Omental fat pad (tissue), 4 donors: ENCODE measurements around the gene LRRC56. TPM values are rescaled to one million over a fixed set of nuclear protein-coding genes. Genes with fewer than 3 reads are reported as not detected.
A peak's percentile ranks its signal among the peaks of the same experiment; 100 is the strongest.

Source experiments
- ATAC-seq: fragments of 150-250 bp; one replicate; pipeline ENCODE4 v1.9.1; 2016; ENCODE audit warnings: mild to moderate bottlenecking, moderate library complexity; ENCODE audit not compliant: low FRiP score
- DNase-seq: peaks from one replicate; pipeline ENCODE4 v3.0.0-alpha.2; 2019; ENCODE audit warnings: low spot score
- total RNA-seq, 4 donors: library from RNA; depleted of rRNA; stranded (reverse); fragments of >200 nt; gene quantifications; one replicate each; pipeline ENCODE4 v1.1.0, GENCODE V29; 2016
- TF ChIP-seq, protein P1 (sequence below), 3 donors: fragments of 450-650 bp; IDR thresholded peaks; one replicate each; pipeline ENCODE4 v1.5.1; 2016 to 2017; ENCODE audit warnings: antibody characterized with exemption in 3 of 3, mild to moderate bottlenecking in 3 of 3, moderate library complexity in 2 of 3

Gene LRRC56
- total RNA-seq, 4 donors from 2014 or later = 0.24 to 0.38 (median 0.32) TPM; not detected in 1

DNA sequence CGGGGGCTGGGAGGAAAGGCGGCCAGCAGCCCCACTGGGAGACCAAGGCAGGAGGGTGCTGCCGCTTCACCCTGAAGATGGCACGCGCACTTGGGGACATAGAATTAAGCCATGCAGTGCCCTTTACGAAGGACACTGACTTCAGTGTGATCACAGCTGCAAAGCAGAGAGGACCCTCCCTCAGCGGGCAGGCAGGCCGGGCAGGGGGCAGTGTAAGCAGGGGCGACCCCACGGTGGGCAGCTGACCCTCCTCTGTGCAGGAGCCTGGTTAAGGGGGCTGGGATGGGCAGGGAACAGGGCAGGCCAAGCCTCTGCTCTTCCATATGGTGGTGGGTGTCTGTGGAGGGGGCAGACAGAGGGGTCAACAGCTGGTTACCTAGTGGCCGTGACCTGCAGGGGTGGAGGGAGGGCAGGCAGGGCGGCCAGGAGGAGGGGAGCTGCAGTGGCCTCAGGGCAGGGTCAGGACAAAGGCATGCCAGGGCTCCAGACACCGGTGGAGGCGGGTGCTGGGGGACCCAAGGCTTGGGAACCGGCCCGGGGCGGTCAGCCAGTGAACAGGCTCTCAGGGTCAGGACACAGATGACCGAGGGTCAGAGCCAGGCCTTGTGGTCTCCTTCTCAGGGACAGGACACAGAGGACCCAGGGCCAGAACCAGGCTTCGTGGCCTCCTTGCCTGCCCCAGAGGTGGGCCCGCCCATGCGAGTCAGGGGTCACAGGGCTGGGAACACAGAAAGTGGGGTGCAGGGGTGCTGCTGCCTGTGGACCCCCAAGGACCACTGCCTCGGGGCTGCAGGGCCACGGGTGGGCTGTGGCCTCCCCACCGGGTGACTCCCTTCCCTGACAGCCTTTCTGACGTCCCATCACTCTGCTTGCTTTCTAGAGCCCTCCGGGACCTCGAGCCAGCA, 16.0 kb downstream of the LRRC56 start:
- DNase-seq (no peak), ATAC-seq (no peak)
- TF ChIP-seq, protein P1, sequence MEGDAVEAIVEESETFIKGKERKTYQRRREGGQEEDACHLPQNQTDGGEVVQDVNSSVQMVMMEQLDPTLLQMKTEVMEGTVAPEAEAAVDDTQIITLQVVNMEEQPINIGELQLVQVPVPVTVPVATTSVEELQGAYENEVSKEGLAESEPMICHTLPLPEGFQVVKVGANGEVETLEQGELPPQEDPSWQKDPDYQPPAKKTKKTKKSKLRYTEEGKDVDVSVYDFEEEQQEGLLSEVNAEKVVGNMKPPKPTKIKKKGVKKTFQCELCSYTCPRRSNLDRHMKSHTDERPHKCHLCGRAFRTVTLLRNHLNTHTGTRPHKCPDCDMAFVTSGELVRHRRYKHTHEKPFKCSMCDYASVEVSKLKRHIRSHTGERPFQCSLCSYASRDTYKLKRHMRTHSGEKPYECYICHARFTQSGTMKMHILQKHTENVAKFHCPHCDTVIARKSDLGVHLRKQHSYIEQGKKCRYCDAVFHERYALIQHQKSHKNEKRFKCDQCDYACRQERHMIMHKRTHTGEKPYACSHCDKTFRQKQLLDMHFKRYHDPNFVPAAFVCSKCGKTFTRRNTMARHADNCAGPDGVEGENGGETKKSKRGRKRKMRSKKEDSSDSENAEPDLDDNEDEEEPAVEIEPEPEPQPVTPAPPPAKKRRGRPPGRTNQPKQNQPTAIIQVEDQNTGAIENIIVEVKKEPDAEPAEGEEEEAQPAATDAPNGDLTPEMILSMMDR (IDR thresholded peaks at IDR 0.05) = no peak

DNA sequence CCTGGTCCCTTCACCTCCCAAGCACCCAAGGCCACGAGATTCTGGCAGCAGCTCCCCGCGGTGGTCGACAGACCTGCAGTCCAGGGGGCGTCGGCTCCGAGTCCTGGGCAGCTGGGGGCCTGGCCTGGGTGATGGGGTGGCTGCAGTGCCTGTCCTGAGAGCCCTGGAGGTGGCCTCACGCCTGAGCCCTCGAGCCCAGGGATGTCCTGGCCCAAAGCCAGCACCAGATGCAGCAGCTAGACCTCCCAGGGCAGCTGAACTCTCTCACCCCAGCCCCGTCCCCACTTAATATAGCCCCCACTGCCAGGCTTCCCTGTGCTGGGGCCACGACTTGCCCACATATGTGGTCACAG, 16.6 kb downstream of the LRRC56 start:
- ATAC-seq (no peak), DNase-seq (no peak)
- TF ChIP-seq, protein P1 (IDR thresholded peaks at IDR 0.05) = no peak

DNA sequence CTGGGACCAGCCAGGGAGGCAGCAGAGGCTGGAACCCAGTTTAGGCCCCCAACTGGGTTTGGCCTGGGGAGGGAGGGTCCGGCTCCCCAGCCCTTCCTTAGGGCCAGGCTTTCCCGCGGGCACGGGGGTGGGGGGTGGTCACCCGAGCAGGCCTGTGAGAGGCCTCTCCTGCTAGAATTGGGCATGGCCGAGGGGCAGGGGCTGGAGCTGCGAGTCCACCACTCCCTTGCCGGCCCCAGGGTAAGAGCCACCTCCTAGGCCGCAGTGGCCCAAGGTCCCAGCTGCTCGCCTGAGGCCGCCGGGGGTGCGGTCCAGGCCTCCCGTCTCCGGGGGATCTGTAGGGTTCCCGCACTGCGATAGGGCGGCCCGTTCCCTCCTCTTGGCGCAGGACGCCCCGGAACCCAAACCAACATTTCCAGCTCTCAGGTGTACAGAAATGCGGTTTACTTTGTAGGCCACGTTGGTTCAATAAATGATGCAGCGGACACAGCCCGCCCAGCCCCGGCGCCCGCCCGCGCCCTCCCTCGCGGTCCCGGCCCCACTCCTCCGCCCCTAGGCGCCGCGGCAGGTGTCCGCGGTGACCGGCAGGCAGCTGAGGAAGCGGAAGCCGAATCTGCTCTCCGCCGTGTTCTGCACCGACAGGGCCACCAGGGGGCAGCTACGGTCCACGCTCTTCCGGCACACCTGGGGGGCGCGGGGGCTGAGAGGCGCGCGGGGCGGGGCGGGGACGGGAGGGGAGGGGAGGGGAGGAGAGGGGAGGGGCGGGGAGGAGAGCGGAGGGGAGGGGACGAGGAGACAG, 17.3 kb downstream of the LRRC56 start:
- no peak for DNase-seq
- TF ChIP-seq, protein P1 (IDR thresholded peaks at IDR 0.05) = no peak
- ATAC-seq = peak; percentile 33

DNA sequence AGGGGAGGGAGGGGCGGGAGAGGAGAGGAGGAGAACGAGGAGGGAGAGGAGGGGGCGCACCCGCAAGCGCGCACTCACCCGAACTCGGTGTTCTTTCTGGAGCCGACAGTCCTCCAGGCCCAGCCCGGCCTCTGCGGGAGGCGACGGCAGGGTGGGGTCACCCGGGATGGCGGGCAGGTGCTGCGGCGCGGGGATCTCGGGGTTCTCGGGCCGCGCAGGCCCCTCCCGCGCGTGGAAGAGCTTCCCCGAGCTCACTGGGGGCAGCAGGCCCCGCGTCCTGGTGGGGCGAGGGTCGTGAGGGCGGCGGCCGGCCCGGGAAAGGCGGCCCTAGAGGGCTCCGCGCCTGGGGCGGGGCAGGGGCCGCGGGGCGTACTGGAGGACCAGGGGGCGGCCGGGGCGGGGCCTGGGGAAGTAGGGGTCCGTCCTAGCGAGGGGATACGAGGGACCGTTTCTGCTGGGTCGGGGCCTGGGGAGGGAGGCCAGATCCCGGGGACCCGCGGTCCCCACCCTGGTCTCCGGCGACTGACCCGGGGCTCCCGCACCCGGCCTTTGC, 18.0 kb downstream of the LRRC56 start:
- ATAC-seq (no peak), DNase-seq (no peak)
- TF ChIP-seq, protein P1 (IDR thresholded peaks at IDR 0.05) = no peak

DNA sequence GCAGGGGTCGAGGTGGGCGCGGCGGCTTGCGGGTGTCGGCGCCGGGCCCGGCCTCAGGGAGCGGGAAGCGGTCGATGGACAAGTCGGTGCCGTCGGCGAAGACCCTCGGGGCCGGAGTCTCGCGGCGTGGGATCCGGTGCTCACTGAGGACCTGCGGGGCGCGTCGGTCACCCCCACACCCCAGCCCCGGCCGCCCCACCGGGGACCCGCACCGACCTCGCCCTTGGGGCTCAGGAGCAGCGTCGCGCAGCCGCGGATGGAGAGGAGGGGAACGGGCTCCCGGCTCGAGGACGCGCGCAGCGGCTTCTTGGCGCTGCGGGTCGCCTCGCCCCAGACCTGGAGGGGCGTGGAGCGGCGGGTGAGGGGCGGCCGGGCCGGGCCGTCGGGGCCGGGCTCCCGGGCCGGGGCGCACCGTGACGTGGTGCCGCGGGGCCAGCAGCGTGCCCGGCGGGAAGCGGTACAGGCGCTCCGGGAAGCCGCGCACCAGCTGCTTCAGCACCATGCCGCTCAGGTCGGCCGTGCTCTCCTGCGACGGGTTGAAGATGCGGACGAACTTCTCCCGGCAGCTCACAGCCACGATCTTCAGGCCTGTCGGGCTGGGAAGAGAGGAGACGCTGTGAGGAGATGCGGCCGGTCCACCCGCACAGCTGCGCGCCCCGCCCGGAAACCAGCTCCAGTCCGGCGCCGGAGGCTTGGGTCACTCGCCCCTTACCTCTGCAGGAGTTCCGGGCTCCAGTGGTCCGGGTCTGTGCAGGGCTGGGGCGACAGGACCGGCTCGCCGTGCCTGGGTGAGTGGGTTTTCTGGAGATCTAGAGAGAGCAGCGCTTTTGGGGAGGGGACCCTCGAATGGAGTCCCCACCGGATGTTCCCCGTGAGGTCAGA, 18.7 kb downstream of the LRRC56 start:
- ATAC-seq = no peak
- TF ChIP-seq, protein P1 (IDR thresholded peaks at IDR 0.05) = no peak
- DNase-seq = no peak

DNA sequence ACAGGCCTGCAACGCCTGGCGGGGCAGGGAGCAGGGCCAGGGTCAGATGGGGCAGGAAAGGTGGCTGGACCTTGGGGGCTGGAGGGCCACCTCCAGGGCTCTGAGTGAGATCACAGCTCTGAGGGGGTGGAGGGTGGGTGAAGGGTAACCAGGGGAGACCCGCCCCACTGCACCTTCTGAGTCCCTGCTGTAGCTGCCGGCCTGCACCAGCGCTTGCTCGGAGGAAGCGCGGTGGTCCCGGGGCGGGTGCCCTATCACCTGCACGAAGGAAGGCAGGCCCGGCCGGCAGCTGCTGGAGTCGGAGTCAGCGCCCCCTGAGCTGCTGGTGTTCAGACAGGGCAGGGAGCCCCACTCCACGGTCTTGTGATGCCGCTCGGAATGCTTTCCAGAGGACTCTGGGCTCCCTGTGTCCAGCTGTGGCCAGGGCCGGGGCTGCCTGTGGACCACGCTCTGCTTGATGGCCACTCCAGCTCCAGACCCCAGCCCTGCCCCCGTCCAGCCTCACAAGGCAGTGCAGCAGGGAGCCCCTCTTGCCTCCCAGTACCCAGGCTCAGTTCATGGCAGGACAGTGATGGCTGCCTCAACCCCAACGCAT, 19.4 kb downstream of the LRRC56 start:
- ATAC-seq = no peak
- TF ChIP-seq, protein P1 (IDR thresholded peaks at IDR 0.05) = no peak
- no peak for DNase-seq
